Measurements from ENCODE around the gene RRP8.

RRP8 gene

GRCh38 chr11:6646918-6647679 lies 43.7 kb upstream of the RRP8 start:
- H3K27ac ChIP-seq (replicated peaks): peak overlapping the region; percentile 55
- no peaks in the 10 kb centered on the region for H3K27me3 ChIP-seq (ENCODE audit: insufficient read depth, poor library complexity, severe bottlenecking)
- DNase-seq (ENCODE audit: low read depth in 1 of 2, low spot score in 1 of 2): peak; percentile 75
- no peak overlapping the region for H3K4me3 ChIP-seq (replicated peaks; ENCODE audit: insufficient read depth, low read length)
- TF ChIP-seq SPI1 (IDR thresholded peaks at IDR 0.05; ENCODE audit: borderline replicate concordance, low read depth): peak; percentile 99
- peak; percentile 50; the same call in 1 of the 2 replicates for TF ChIP-seq POLR2AphosphoS5 (IDR thresholded peaks at IDR 0.05; ENCODE audit: low read depth)
- TF ChIP-seq GABPA (IDR thresholded peaks at IDR 0.05; ENCODE audit: low read depth): no peak

- H3K27me3 ChIP-seq (ENCODE audit: insufficient read depth, poor library complexity, severe bottlenecking): no peaks in the 10 kb centered on the region
- TF ChIP-seq CTCF (IDR thresholded peaks at IDR 0.05; ENCODE audit: insufficient read depth, low read length) (no peak), POLR2AphosphoS5 (IDR thresholded peaks at IDR 0.05; ENCODE audit: low read depth) (no peak), SPI1 (IDR thresholded peaks at IDR 0.05; ENCODE audit: borderline replicate concordance, low read depth) (no peak), GABPA (IDR thresholded peaks at IDR 0.05; ENCODE audit: low read depth) (no peak), REST (IDR thresholded peaks at IDR 0.05; ENCODE audit: insufficient replicate concordance, low read depth) (no peak)
- DNase-seq (ENCODE audit: low read depth in 1 of 2, low spot score in 1 of 2): peak in 1 of 2 experiments; percentile 53
- no peak overlapping the region for H3K4me3 ChIP-seq (replicated peaks; ENCODE audit: insufficient read depth, low read length)
- peak overlapping the region; percentile 55 for H3K27ac ChIP-seq (replicated peaks)
Observed at GRCh38 chr11:6646576-6646917, 43.1 kb upstream of the RRP8 start.

GRCh38 chr11:6646071-6646470 lies 42.7 kb upstream of the RRP8 start:
- Histone ChIP-seq H3K4me3 (replicated peaks; ENCODE audit: insufficient read depth, low read length) (no peak overlapping the region), H3K27ac (replicated peaks) (no peak overlapping the region; the same call in 1 of the 2 replicates), H3K27me3 (ENCODE audit: insufficient read depth, poor library complexity, severe bottlenecking) (no peaks in the 10 kb centered on the region)
- DNase-seq (ENCODE audit: low read depth in 1 of 2, low spot score in 1 of 2): peak; percentile 17 to 36
- no peak for TF ChIP-seq CTCF (IDR thresholded peaks at IDR 0.05; ENCODE audit: insufficient read depth, low read length)
- TF ChIP-seq POLR2AphosphoS5 (IDR thresholded peaks at IDR 0.05; ENCODE audit: low read depth): no peak
- no peak for TF ChIP-seq SPI1 (IDR thresholded peaks at IDR 0.05; ENCODE audit: borderline replicate concordance, low read depth)
- no peak for TF ChIP-seq GABPA (IDR thresholded peaks at IDR 0.05; ENCODE audit: low read depth)
- no peak for TF ChIP-seq REST (IDR thresholded peaks at IDR 0.05; ENCODE audit: insufficient replicate concordance, low read depth)

- no peak for DNase-seq (ENCODE audit: low read depth in 1 of 2, low spot score in 1 of 2)
- H3K27ac ChIP-seq (replicated peaks): no peak overlapping the region
- H3K27me3 ChIP-seq (ENCODE audit: insufficient read depth, poor library complexity, severe bottlenecking): no peaks in the 10 kb centered on the region
- TF ChIP-seq GABPA (IDR thresholded peaks at IDR 0.05; ENCODE audit: low read depth): no peak
- no peak for TF ChIP-seq CTCF (IDR thresholded peaks at IDR 0.05; ENCODE audit: insufficient read depth, low read length)
- TF ChIP-seq REST (IDR thresholded peaks at IDR 0.05; ENCODE audit: insufficient replicate concordance, low read depth): no peak
- TF ChIP-seq SPI1 (IDR thresholded peaks at IDR 0.05; ENCODE audit: borderline replicate concordance, low read depth): no peak
- TF ChIP-seq POLR2AphosphoS5 (IDR thresholded peaks at IDR 0.05; ENCODE audit: low read depth): no peak
- H3K4me3 ChIP-seq (replicated peaks; ENCODE audit: insufficient read depth, low read length): no peak overlapping the region
Observed at GRCh38 chr11:6642957-6643356, 39.5 kb upstream of the RRP8 start.

All from HL-60 (cell line).